PC-3 (cell line): Measurements from ENCODE around the gene RASD2.

Experiments used
- EZH2phosphoT487 ChIP-seq: fragments of 300-600 bp; sonication (generic); IDR thresholded peaks from 2 replicates; pipeline ENCODE4 v1.6.1; 2018; ENCODE audit warnings: mild to moderate bottlenecking, antibody characterized with exemption, low read length, borderline replicate concordance
- TF ChIP-seq, protein P1 (sequence below): fragments of 300-600 bp; sonication (generic); conservative IDR thresholded peaks from 2 replicates; pipeline ENCODE4 v1.5.1; 2017; ENCODE audit warnings: antibody characterized with exemption, low read depth, mild to moderate bottlenecking, low read length

DNA sequence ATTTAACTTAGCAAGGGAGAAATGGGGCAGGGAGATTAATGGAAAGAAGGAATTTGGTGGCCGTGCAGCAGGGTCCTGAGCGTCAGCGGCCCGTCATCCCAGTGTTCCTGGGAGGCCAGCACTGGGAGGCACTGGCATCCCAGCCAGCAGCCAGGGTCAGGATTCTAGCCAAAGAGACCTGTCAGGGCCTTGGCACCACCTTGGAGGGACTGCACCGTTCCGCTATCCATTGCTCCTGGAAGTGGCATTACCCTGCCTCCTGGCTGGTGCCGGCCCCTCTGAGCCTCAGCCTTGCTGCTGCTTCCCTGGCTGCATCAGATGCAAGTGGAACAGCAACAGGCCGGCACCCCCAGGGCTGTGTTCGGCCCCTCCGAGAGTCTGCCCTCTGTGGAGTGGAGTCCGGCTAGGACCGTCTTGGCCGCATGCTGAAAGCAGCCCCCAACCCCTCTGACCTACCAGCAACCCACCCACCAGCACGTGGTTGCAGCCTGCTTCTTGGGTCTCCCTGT lies 30.1 kb downstream of the RASD2 start:
- TF ChIP-seq, protein P1, sequence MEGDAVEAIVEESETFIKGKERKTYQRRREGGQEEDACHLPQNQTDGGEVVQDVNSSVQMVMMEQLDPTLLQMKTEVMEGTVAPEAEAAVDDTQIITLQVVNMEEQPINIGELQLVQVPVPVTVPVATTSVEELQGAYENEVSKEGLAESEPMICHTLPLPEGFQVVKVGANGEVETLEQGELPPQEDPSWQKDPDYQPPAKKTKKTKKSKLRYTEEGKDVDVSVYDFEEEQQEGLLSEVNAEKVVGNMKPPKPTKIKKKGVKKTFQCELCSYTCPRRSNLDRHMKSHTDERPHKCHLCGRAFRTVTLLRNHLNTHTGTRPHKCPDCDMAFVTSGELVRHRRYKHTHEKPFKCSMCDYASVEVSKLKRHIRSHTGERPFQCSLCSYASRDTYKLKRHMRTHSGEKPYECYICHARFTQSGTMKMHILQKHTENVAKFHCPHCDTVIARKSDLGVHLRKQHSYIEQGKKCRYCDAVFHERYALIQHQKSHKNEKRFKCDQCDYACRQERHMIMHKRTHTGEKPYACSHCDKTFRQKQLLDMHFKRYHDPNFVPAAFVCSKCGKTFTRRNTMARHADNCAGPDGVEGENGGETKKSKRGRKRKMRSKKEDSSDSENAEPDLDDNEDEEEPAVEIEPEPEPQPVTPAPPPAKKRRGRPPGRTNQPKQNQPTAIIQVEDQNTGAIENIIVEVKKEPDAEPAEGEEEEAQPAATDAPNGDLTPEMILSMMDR: no peak
- no peak for TF ChIP-seq EZH2phosphoT487
